Coronary artery (tissue), 2 donors: Measurements from ENCODE around the gene TECPR1.

ENCODE experiments used
- DNase-seq: peaks from one replicate; pipeline ENCODE4 v3.0.0-alpha.2; 2017; ENCODE audit warnings: low spot score
- H3K27ac ChIP-seq, 2 donors: fragments of 200-600 bp; sonication (generic); one replicate each; pipeline ENCODE4 v1.5.1; 2016 to 2019
- H3K4me3 ChIP-seq: fragments of 200-600 bp; sonication (generic); 2 replicates; pipeline ENCODE4 v1.5.1; 2016; ENCODE audit warnings: mild to moderate bottlenecking, moderate library complexity
- TF ChIP-seq, protein P1 (sequence below): fragments of 200-600 bp; sonication (generic); IDR thresholded peaks from one replicate; pipeline ENCODE4 v1.5.1; 2019; ENCODE audit warnings: antibody characterized with exemption

TECPR1 gene

DNA sequence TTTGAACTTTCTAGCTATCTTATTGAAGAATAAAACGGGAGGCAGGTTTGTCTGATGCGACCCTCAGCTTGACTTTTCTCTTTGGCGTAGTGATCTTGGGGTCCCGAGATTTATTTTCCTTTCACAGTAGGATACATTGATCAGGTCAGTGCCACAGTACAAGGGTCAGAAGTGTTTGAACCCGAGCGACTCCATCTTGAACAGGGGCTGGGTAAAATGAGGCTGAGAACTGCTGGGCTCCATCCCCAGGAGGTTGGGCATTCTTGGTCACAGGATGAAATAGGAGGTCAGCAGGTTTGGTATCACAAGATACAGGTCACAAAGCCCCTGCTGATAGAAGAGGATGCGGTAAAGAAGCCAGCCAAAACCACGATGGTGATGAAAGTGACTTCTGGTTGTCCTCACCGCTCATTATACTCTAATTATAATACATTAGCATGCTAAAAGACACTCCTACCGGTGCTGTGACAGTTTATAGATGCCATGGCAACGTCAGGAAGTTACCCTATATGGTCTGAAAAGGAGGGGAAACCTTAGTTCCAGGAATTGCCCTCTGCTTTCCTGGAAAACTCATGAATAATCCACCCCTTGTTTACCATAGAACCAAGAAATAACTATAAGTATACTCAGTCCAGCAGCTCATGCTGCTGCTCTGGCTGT, 3.0 kb upstream of the TECPR1 start:
- no peak for DNase-seq
- no peak overlapping the region for H3K27ac ChIP-seq

GRCh38 chr7:98254516-98254915, 2.5 kb upstream of the TECPR1 start:
- DNase-seq: no peak
- no peak overlapping the region for H3K4me3 ChIP-seq
- no peak overlapping the region for H3K27ac ChIP-seq
- TF ChIP-seq, protein P1, sequence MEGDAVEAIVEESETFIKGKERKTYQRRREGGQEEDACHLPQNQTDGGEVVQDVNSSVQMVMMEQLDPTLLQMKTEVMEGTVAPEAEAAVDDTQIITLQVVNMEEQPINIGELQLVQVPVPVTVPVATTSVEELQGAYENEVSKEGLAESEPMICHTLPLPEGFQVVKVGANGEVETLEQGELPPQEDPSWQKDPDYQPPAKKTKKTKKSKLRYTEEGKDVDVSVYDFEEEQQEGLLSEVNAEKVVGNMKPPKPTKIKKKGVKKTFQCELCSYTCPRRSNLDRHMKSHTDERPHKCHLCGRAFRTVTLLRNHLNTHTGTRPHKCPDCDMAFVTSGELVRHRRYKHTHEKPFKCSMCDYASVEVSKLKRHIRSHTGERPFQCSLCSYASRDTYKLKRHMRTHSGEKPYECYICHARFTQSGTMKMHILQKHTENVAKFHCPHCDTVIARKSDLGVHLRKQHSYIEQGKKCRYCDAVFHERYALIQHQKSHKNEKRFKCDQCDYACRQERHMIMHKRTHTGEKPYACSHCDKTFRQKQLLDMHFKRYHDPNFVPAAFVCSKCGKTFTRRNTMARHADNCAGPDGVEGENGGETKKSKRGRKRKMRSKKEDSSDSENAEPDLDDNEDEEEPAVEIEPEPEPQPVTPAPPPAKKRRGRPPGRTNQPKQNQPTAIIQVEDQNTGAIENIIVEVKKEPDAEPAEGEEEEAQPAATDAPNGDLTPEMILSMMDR: no peak

More for the DNA sequence above, 3.0 kb upstream of the TECPR1 start:
- TF ChIP-seq, protein P1: no peak
- H3K4me3 ChIP-seq: no peak overlapping the region

- DNase-seq: no peak
- TF ChIP-seq, protein P1: no peak
- peak overlapping the region; percentile 64 to 84 for H3K27ac ChIP-seq
- H3K4me3 ChIP-seq: peak overlapping the region; percentile 92
These were observed 508 bp upstream of the TECPR1 start for GRCh38 chr7:98252425-98253054.

GRCh38 chr7:98251231-98251600, 816 bp downstream of the TECPR1 start:
- peak overlapping the region; percentile 92 for H3K4me3 ChIP-seq
- DNase-seq: no peak
- TF ChIP-seq, protein P1: no peak
- peak overlapping the region in 1 of 2 donors; percentile 84 for H3K27ac ChIP-seq

- Histone ChIP-seq H3K4me3 (peak overlapping the region; percentile 92), H3K27ac (peak overlapping the region in 1 of 2 donors; percentile 84)
- no peak for DNase-seq
- TF ChIP-seq, protein P1: no peak
These were observed 1.2 kb downstream of the TECPR1 start for GRCh38 chr7:98250789-98251188.

DNA sequence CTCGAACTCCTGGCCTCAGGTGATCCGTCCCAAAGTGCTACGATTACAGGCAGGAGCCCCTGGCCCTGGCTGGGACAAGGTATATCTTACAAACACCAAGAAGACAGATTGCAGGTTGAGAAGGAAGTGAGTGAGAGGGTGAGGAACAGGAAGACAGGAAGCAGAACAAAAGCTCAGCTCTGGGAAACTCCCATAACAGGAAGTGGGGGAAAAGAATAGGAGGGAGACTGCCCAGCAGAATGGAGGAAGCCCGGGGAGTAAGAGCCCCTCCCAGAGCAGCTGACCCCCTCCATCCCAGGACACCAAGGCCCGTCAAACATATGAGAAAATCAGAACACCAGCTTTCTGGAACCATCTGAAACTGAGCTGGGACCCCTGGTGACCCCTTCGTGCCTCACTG, 2.9 kb downstream of the TECPR1 start:
- DNase-seq: no peak
- peak overlapping the region in 1 of 2 donors; percentile 45 for H3K27ac ChIP-seq
- no peak overlapping the region for H3K4me3 ChIP-seq
- TF ChIP-seq, protein P1: no peak

DNA sequence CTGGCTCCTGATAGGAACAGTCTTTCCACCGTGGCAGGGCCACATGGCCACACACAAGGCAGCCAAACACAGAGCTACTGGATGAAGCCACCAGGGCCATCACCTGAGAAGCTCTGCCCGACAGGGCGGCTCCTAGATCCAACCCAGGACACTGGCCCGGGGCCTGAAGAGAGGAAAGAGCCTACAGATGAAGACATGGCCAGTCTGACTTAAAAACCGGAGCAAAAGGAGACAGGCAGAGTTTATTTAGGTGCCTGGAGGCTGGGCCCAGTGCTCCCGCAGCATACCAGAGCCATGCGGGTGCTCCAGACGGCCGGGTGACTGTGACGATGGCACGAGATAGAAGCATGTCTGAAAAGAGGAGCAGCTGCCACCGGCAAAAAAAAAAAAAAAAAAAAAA, 3.9 kb downstream of the TECPR1 start:
- no peak for DNase-seq
- TF ChIP-seq, protein P1: no peak
- Histone ChIP-seq H3K4me3 (no peak overlapping the region), H3K27ac (no peak overlapping the region)
